RKO (cell line): ENCODE data around the gene GDI2.
"Not testable (repeated sequence)": the region's sequence is repeated elsewhere in the genome, so short reads cannot be mapped to it uniquely, and the experiment has no call there.

Source experiments
- DNase-seq: peaks from one replicate; pipeline ENCODE4 v3.0.0-alpha.2; 2016; ENCODE audit warnings: low spot score

Gene GDI2

DNA sequence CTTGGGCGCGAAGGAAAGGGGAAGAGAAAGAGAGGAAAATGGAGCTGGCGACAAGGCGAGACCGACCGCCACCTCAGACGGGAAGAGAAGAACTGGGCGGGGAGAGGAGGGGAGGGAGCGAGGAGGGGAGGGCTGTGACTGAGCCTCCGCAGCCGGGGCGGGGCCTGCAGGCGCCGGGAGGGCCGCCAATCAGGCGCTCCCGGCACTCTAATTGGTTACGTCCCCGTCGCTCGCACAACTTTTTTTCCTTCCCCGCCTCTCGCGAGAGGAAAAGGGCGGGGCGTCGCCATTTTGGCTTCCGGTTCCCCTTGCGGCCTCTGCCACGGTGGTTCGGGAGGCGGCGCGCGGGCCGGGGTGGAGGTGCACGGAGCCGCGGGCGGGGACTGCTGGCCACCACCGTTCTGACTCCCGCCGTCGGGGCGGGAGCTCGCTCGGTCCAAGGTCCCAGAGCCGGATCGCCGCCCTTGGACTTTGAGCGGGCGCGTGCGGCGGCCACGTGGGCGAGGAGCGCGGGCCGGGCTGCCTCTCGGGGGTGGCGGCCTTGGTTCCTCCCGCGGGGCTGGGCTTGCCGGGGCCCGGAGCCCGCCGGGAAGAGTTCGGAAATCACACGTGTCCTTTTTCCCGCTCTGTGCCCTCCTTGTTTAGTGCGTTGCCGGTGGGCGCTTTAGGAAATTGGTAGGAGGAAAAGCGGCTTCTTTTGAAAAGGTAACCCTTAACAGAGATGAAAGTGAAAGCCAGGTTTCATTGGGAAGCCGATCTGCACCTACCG lies at the start of gene GDI2:
TSS of gene GDI2 (minus strand) at position 94 of the 769 bp plus-strand sequence. CDS start 176 bp downstream, outside the sequence.
- peak; percentile 98 for DNase-seq

DNA sequence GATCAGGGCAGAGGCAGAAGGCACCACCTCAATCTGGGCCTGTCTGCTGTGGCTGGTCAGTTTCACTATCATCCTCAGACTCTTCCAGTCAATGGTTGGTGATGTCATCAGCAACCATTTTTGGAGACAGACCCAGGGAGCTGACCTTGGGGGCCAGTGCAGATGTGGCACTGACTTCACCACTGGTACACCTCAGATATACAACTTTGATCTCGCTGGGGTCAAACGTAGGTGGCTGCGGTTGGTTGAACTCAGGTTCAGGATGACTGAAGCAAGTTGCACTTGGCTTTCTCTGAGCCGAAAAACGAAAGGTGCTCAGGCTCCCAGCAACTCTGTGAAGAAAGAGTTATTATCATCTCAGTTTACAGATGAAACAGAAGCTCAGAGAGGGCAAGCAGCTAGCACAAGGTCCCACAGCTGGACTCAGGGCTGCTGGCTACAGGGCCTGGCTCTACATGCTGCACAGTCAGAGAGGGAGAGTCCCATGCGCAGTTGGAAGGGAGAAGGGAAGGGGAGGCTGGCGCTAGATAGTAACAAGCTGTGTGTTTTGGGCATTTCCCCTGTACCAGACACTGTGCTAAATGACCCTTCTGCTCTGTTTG lies 49.2 kb upstream of the GDI2 start:
- DNase-seq = no peak

DNA sequence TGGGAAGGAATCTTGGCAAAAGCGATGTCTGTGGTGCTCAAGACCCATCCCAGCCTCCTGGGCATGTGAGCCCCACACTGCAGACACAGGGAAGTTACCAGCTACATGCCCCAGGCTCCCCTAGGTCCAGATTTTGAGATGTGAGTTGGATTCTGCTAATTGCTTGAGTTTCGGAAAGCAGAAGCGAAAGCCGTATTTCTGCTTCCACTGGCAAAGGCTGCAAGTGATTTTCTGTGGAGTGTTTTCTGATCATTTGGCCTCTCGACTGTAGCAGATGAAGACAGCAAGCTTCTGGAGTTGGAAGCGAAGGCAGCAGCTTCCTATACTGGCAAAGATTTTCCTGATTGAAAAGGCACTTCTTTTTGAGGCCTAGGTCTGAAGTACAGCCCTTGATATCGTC lies 46.8 kb upstream of the GDI2 start:
- no peak for DNase-seq

DNA sequence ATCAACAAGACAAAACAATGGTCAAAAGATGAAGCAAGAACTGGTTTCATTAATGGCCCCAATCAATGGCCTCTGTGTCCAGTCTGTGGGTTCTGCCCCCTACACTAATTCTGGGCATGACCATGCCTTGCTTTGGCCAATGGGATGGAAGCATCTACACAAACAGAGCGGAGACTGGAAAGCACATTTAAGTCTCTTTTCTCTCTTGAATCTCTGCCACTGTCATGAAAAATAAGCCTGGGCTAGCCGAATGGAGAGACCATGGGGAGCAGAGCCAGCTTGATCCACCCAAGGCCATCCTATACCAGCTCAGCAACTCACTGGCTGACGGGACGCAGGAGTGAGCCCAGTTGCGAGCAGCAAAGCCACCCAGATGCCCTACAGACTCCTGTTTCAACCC lies 45.6 kb upstream of the GDI2 start:
- no peak for DNase-seq

DNA sequence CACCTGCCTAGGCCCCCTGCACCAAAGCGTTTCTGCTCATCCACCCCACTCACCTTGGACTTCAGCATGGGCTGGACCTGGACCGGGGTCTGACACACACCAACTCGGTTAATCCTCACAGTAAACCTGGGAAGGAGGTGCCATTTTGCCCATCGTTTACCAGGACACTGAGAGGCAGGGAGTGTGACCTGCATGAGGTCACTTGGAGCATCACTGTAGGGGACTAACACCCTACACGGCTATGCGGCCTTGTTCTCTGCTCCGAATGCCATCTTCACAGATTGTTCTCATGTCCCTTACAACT lies 43.4 kb upstream of the GDI2 start:
- DNase-seq = no peak

DNA sequence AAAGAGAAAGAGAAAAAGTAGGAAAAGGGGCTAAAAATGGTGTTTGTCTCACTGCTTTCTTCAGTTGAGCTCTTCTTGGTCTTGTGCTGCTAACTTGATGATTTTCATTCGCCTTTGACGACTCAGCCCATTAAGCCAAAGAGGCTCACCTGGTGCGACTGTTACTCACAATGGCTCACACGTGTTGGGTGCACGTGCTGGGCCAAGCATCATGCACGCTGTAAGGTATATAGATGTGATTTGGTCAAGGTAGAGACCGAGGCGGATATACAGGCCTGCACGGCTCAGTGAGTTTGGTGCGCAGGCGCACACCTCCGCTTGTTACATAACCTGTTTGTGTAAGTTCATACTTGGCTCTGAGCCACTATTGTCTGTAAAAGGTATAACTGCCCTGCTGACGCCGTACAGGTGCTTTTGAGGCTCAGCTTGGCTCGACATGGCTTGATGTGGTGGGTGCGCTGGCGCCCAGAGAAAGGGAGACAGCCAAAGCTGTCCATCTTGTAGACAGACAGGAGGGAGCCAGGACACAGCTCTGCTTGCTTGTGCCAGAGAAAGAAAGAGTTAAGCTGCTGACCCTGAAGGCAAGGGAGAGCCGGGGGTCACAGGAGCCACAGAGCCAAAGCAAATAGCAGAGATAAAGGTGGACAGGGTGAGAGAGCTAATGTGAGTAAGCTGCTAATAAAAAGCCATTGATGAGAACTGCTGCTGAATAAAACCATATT lies 42.9 kb upstream of the GDI2 start:
- DNase-seq = no peak

DNA sequence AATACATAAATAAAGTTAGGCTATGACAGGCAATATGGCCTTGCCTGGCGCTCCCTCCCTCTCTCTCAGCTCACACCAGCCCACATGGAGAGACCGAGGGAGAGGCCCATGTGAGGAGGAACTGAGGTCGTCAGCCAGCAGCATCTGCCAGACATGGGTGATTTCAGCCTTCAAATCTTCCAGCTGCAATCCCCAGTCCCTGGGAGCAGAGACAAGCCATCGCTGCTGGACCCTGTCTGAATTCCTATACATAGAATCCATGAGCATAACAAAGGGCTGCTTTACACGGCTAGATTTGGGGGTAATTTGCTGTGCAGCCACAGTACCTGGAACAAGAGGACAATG lies 40.9 kb upstream of the GDI2 start:
- DNase-seq = no peak

DNA sequence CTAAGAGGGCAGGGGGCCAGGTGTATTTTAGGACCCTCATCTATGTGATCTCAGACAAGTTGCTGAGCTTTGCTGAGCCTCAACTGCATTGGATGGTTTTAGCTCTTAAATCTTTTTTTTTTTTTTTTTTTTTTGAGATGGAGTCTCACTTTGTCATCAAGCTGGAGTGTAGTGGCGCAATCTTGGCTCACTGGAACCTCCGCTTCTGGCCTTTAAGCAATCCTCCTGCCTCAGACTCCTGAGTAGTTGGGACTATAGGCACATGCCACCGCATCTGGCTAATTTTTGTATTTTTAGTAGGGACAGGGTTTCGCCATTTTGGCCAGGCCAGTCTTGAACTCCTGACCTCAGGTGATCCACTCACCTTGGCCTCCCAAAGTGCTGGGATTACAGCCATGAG lies 33.4 kb upstream of the GDI2 start:
- DNase-seq = not testable (repeated sequence)

DNA sequence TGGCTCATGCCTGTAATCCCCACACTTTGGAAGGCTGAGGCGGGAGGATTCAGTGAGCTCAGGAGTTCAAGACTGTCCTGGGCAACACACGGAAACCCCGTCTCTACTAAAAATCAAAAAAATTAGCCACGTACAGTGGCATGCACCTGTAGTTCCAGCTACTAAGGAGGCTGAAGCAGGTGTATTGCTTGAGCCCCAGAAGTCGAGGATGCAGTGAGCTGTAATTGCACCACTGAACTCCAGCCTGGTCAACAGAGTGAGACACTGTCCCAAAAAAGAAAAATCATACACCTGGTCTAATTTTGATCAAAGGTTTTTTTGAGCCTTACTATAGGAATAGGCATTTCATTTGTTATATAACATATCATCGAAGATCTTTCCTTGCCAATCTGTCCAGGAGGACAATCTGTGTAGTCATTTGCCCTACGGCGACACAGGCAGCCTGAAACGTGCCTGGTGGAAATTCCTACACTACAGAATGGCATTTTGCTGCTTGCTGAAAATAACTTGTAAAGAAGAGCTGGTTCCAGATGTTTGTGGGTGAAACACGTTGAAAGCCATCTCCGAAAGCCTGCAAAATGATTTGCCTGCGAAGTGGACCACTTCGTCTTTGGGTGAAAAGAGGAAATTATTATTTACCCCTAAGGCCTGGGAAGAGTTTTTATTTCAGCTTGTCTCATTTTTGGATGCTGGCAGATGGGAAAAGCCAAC lies 31.3 kb upstream of the GDI2 start:
- no peak for DNase-seq

DNA sequence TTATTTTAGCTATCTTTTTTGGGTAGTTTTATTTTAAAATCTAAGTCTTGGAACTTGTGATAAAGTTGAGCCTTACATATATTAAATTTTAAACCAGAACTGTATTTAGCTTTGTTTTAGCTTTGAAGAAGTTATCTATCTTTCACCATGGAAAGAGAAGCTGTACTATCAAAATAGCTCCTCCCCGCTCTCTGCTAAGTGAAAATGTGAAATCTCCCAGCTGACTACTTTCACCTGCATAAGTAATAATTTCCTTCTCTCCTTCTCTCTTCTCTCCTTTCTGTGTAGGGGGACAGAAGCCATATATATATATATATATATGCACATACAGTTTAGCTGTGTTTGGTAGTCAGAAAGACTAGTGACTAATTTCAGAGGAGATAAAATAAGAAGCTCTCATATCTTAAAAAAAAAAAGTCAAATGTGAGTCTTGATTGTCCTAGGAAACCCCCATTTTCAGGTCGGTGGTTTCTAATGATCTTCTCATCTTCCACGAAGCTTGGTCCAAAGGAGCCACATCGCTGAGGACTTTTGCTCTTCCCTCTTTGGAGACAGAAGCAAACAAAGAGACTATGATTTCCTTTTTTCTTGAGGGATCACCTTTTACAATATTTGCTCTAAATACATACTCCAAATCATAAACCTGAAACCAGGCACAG lies 30.6 kb upstream of the GDI2 start:
- DNase-seq = no peak

DNA sequence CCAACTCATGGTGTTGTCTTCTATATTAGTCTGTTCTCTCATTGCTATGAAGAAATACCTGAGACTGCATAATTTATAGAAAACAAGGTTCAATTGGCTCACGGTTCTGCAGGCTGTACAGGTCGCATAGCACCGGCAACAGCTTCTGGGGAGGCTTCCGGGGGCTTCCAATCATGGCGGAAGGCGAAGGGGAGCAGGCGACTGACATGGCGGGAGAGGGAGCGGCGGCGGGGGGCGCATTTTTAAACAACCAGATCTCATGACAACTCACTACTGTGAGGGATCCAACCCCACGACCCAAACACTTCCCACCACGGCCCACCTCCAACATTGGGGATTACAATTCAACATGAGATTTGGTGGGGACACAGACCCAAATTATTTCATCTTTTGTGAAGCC lies 28.7 kb upstream of the GDI2 start:
- DNase-seq = no peak

DNA sequence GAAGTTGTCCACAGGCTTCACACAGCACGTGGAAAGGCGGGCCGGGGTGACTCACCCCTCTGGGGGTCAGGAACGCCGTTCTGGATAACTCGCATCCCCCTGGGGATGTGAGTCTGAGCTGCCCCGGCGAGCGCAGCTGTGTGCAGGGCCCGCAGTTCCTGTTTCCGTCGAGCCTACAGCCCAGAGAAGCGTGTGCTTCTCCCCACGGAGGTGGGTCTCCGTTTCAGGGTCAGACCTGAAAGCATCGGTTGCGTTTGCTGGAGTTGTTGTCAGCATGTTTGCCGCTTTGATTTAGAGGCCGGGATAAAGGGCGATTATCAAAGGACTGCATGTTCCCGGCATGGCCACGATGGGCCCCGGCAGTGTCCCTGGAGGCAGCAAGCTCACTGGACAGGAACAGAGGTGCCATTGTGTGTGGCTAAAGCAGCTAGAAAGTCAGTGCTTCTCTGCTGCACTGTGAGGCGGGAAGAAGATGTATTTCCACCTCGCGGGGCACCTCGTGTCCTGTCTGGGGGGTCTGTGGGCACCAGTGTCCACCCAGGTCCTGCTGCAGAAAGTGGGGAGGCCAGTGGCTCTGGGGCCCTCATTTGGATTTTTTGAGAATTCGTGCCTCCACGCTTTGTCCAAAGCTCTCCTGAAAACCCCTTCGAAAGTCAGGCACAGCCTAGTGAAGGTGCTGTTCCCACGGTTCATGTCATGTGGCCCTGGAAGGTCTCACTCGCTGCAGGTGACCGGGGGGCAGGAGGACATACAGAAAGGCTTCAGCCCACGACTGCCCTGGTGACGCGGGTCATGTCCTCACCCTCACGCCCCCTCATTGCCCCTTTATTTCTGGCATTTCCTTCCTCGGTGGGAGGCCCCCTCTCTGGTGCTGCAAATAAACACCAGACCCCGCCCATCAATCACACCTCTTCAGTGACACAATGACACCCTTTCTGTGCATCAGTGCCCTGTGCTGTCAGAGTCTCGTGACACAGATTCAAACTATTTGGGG lies 27.4 kb upstream of the GDI2 start:
- no peak for DNase-seq

DNA sequence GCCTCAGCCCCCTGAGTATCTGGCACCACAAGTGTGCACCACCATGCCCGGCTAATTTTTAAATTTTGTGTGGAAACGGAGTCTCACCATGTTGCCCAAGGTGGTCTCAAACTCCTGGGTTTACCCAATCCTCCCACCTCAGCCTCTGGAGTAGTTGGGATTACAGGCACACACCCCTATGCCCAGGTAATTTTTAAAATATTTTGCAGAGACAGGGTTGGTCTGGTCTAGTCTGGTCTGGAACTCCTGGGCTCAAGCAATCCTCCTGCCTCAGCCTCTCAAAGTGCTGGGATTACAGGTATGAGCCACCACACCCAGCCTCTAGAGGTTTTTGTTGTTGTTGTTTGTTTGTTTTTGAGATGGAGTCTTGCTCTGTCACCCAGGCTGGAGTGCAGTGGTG lies 22.9 kb upstream of the GDI2 start:
- DNase-seq = not testable (repeated sequence)

DNA sequence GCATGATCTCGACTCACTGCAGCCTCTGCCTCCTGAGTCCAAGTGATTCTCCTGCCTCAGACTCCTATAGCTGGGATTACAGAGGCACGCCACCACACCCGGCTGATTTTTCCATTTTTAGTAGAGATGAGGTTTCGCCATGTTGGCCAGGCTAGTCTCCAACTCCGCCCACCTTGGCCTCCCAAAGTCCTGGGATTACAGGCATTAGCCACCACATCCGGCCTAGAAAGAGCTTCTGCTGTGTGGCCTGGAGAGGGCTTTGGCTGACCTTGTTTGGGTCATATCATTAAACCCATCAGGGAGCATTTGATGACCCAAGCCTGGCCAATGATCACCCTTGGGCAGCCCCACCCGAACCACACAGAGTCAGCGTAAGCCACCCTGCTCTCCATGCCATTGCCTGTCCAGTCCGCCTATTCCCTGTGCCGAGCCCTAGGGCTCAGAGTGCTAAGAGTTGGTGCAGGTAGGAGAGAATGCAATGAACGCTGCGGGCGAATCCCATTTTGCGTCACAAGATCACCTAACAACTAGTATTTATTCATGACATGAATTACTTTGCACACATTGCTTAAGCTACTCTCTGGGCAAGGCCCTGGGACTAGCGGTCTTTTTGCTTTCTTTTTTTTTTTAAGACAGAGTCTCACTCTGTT lies 22.3 kb upstream of the GDI2 start:
- DNase-seq = no peak

DNA sequence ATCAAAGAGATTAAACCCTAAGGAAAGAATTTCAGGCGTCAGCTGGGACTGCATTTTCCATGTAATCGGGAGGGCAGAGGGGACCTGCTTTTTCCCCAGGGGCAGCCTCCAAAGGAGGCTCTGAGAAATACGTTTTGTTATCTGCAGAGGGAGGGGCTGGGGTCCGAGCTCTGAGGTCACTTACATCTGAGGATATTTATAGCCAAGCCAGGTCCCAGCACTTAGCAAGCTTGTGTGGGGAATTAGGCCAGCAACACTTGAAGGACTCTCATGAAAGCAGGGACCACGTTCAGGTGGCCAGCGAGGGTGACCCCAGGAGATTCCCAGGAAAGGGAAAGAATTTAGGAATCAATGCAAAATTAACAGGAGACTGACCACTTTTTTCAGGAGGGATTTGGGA lies 20.6 kb upstream of the GDI2 start:
- no peak for DNase-seq

DNA sequence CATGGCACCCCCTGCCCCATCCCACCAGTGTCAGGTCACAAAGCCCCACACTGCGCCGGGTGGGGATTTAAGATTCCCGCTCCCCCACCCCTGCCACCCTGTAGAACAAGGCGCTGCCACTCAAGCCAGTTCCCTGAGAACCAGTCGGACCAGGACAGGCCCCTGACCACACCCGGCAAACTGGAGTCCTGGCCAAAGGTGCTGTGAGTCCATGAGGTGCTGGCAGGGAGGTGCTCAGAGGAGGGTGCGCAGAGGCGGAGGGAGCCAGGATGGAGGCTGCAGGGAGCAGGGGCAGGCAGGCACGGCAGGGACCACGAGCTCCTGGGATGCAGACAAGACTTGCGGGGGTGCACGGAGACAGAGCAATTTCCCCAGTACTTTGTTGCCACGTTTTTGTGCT lies 19.7 kb upstream of the GDI2 start:
- DNase-seq = no peak

DNA sequence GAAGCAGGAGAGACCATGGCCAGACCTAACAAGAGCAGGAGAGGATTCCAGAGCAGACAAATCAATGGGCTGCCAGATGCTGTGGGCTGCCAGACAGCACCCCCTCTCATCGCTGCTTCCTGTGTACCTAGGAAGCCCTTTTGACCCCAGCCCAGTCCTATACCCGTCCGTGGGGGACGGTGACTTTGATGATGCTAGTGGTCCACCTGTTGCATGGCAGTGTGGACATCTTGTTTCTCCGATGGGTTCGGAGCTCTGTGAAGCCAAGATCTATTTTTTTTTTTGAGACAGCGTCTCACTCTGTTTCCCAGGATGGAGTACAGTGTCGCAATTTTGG lies 18.2 kb upstream of the GDI2 start:
- no peak for DNase-seq

DNA sequence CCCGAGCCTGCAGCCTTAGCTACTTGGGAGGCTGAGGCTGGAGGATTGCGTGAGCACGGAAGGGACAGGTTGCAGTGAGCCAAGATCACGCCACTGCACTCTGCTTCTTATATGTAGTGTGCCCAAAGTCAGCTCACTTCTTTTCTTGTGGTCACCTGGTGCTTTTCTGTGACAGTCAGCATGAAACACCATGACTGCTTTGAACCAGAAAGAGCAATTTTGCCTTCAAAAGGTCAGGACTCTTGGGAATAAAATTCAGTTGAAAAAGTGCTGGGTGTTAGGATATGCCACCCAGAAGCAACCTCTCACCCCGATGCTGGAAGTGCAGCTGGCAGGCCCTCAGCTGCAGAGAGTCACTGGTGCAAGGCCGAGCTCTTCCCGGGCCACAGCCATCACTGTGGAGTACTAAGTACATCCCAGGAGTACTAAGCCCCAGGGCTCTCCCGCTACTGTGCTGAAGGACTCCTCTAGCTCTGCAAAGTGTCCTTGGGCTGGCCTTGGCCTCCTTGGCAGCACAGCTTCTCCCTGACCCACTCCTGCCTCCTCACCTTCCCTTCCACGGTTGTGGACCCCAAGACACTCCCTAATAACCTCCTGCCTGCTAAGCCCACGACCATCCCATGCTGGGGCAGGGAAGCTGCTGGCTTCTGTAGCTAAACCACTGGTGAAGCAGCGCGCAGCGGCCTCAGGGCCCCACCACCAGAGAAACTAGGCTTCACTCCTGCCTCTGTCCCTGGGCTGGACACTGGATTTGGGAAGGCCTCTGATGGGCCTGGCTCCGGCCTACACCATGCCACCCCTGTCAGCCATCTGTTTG lies 17.6 kb upstream of the GDI2 start:
- no peak for DNase-seq

DNA sequence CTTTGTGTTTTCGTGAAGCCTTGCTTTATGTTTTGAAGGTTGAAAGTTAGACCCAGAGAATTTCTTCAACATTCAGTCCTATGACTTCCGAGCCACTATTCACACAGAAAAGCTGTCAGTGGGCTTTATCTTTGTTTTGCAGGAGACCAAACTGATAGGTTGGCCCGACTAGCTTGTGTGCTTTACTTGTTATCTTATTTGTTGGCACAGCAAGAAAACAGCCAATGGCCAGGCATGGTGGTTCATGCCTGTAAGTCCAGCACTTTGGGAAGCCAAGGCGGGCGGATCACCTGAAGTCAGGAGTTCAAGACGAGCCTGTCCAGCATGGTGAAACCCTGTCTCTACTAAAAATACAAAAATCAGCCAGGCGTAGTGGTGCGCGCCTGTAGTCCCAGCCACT lies 16.0 kb upstream of the GDI2 start:
- no peak for DNase-seq

DNA sequence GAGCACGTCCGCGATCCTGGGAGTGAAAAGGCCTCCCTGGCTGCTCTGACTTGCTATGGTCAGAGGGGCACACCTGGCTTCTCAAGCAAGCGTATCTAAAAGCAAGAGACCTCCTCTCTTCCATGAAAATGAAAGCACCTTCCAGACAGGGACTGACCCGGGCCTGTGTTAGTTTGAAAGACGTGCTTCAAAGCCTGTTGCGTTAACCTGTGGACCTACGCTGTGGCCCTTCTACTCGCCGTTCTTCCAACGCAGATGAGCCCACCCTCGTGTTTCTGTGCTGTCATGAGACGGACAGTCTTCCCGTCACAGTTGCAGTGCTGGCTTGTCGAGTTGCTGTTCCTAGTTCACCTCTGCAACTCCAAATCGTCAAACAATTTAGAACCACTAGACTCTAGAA lies 15.5 kb upstream of the GDI2 start:
- no peak for DNase-seq
